ENCODE data around the gene MAPK1.
"Not testable (repeated sequence)": the region's sequence is repeated elsewhere in the genome, so short reads cannot be mapped to it uniquely, and the experiment has no call there.

DNA sequence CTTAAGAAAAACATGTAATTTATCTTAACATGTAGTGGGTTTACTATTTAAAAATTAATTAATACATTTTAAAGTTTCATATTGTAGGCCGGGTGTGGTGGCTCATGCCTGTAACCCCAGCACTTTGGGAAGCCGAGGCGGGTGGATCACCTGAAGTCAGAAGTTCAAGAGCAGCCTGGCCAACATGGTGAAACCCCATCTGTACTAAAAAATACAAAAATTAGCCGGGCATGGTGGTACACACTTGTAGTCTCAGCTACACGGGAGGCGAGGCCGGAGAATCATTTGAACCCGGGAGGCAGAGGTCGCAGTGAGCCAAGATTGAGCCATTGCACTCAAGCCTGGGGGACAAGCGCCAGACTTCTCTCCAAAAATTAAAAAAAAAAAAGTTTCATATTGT, 73.7 kb downstream of the MAPK1 start:
- TF ChIP-seq, protein P1, sequence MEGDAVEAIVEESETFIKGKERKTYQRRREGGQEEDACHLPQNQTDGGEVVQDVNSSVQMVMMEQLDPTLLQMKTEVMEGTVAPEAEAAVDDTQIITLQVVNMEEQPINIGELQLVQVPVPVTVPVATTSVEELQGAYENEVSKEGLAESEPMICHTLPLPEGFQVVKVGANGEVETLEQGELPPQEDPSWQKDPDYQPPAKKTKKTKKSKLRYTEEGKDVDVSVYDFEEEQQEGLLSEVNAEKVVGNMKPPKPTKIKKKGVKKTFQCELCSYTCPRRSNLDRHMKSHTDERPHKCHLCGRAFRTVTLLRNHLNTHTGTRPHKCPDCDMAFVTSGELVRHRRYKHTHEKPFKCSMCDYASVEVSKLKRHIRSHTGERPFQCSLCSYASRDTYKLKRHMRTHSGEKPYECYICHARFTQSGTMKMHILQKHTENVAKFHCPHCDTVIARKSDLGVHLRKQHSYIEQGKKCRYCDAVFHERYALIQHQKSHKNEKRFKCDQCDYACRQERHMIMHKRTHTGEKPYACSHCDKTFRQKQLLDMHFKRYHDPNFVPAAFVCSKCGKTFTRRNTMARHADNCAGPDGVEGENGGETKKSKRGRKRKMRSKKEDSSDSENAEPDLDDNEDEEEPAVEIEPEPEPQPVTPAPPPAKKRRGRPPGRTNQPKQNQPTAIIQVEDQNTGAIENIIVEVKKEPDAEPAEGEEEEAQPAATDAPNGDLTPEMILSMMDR (IDR thresholded peaks at IDR 0.05) = not testable (repeated sequence)
- not testable (repeated sequence) for TF ChIP-seq POLR2A (IDR thresholded peaks at IDR 0.05)
